RKO (cell line): Measurements from ENCODE around the gene CNGA2.

Experiments used
- DNase-seq: peaks from one replicate; pipeline ENCODE4 v3.0.0-alpha.2; 2016; ENCODE audit warnings: low spot score

CNGA2 gene

GRCh38 chrX:151753313-151754046 lies 18.9 kb downstream of the CNGA2 start:
- peak; percentile 41 for DNase-seq

- DNase-seq, result peak; percentile 3
Observed at GRCh38 chrX:151754047-151754429, 19.5 kb downstream of the CNGA2 start.

GRCh38 chrX:151754641-151755215 lies 20.2 kb downstream of the CNGA2 start:
- no peak for DNase-seq

- DNase-seq, result no peak
Observed at GRCh38 chrX:151759041-151759708, 24.6 kb downstream of the CNGA2 start.

- no peak for DNase-seq
Observed at GRCh38 chrX:151762802-151763201, 28.3 kb downstream of the CNGA2 start.

- DNase-seq, result no peak
Observed at GRCh38 chrX:151763711-151764110, 29.2 kb downstream of the CNGA2 start.

GRCh38 chrX:151765026-151765425 lies 30.5 kb downstream of the CNGA2 start:
- no peak for DNase-seq

GRCh38 chrX:151771726-151772125 lies 37.2 kb downstream of the CNGA2 start:
- no peak for DNase-seq

- no peak for DNase-seq
Observed at GRCh38 chrX:151773434-151773833, 38.9 kb downstream of the CNGA2 start.

GRCh38 chrX:151774421-151774820 lies 39.9 kb downstream of the CNGA2 start:
- no peak for DNase-seq

- DNase-seq, result no peak
Observed at GRCh38 chrX:151776181-151776731, 41.7 kb downstream of the CNGA2 start.

- no peak for DNase-seq
Observed at GRCh38 chrX:151776936-151777335, 42.4 kb downstream of the CNGA2 start.

- no peak for DNase-seq
Observed at GRCh38 chrX:151779258-151779657, 44.7 kb downstream of the CNGA2 start.

- no peak for DNase-seq
Observed at GRCh38 chrX:151780621-151781020, 46.1 kb downstream of the CNGA2 start.

GRCh38 chrX:151789179-151789800 lies 54.7 kb downstream of the CNGA2 start:
- DNase-seq, result peak; percentile 56

GRCh38 chrX:151790481-151791160 lies 56.1 kb downstream of the CNGA2 start:
- no peak for DNase-seq

- no peak for DNase-seq
Observed at GRCh38 chrX:151791961-151792360, 57.4 kb downstream of the CNGA2 start.

GRCh38 chrX:151792505-151792904 lies 58.0 kb downstream of the CNGA2 start:
- DNase-seq, result no peak

- DNase-seq, result no peak
Observed at GRCh38 chrX:151793886-151794285, 59.3 kb downstream of the CNGA2 start.
